GM18951 (cell line): ENCODE data around the gene COL6A6.

Experiments
- POLR2A ChIP-seq: IDR thresholded peaks from 4 replicates; pipeline ENCODE4 v1.6.1; 2011; ENCODE audit warnings: mild to moderate bottlenecking; ENCODE audit not compliant: insufficient read length, insufficient read depth; ENCODE audit errors: extremely low read depth
- in situ Hi-C: fragments of 300-500 bp; cut with MboI; formaldehyde crosslinking; loops from one replicate; pipeline ENCODE4 v1.12.0; 2022; ENCODE audit warnings: low sequenced_read_pairs, mixed read lengths, inconsistent platforms; ENCODE audit not compliant: unreplicated experiment

The COL6A6 gene

GRCh38 chr3:130516645-130517512 is at the start of gene COL6A6:
Gene COL6A6, plus strand, starts transcription at chr3:130517177. Its CDS starts 43,188 bp downstream, at chr3:130560365.
- in situ Hi-C loops, result no loop called here
- no peak for TF ChIP-seq POLR2A

DNA sequence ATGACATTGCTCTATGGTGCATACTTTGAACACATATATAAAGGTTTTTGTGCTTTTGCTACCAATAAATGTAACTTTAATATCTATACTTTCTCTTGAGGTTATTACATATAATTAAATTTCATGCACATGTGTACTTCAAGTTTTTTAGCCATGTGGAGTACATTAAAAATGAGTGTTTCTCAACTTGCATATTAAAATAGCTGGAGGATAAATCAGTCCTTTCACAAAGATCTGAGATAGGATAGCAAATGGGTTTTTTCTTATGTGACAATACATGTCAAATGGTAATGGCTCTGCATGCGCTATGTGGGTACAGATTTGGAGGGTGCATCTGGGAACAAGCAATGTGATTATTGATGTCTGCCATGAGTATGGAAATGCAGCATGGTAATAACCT is 48.7 kb upstream of the COL6A6 start:
- no peak for TF ChIP-seq POLR2A

GRCh38 chr3:130470126-130470525 is 46.9 kb upstream of the COL6A6 start:
- no peak for TF ChIP-seq POLR2A
- in situ Hi-C loops, result no loop called here

More for the DNA sequence above, 48.7 kb upstream of the COL6A6 start:
- in situ Hi-C loops, result no loop called here

- in situ Hi-C loops, result no loop called here
Observed at GRCh38 chr3:130473416-130473815, 43.6 kb upstream of the COL6A6 start.

DNA sequence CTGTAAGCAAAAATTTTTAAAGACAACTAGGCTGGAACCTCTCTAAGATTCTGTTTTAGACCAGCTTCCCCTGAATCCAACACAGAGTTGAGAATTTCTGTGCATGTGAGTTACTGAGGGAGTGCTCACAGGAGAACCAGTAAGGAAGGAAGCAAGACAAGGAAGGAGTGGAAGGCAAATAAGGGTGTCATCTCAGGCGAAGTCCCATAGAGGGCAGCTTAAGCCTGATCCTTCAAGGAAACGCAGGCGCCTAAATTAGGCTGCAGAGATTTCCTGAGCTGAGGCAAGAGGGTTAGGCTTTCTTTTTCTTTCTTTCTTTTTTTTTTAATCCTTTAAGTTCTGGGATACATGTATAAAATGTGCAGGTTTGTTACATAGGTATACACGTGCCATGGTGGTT is 36.2 kb upstream of the COL6A6 start:
- TF ChIP-seq POLR2A, result no peak
- in situ Hi-C loops, result no loop called here

More at GRCh38 chr3:130473416-130473815, 43.6 kb upstream of the COL6A6 start:
- no peak for TF ChIP-seq POLR2A

DNA sequence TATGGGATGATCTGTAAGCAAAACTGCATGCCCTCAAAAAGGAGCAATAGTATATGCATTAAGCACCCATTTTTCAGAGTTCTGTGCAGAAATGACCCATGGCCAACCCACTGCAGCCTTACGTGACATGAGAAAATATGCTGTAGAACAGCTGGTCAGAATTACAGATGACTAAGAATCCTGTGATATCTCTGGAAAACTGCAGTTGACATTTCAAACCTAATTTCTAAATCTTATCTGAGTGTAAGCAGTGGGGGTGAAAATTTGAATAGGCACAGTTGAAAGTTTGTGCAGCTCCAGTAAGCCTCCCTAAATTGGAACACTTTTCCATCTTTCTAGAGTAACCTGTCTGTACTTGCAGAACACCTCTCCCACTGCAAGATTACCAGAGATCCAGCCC is 28.7 kb upstream of the COL6A6 start:
- TF ChIP-seq POLR2A, result no peak
- in situ Hi-C loops, result no loop called here

- TF ChIP-seq POLR2A, result no peak
- in situ Hi-C loops, result no loop called here
Observed at GRCh38 chr3:130488769-130489450, 28.1 kb upstream of the COL6A6 start.

- TF ChIP-seq POLR2A, result no peak
- in situ Hi-C loops, result no loop called here
Observed at GRCh38 chr3:130490241-130490640, 26.7 kb upstream of the COL6A6 start.

- in situ Hi-C loops, result no loop called here
Observed at GRCh38 chr3:130491431-130491830, 25.5 kb upstream of the COL6A6 start.

DNA sequence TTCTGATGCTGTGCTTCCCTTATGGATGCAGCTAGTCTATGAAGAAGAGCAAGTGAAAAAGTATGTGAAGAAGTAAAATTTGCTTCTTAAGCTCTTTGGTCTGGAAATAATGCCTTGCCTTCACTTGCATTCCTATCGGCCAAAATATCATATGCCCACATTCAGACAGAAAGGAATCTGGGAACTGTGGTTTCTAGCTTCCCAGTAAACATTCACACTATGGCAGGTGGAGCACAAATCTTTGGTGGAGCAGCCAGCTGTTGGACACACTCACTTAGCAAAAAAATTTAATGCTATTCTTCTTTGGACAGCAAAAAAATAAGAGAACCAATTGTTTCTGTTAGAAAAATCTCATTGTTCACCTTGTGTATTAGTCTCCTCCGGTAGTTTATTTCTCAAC is 12.3 kb upstream of the COL6A6 start:
- TF ChIP-seq POLR2A, result no peak
- in situ Hi-C loops, result no loop called here

More at GRCh38 chr3:130491431-130491830, 25.5 kb upstream of the COL6A6 start:
- TF ChIP-seq POLR2A, result no peak

DNA sequence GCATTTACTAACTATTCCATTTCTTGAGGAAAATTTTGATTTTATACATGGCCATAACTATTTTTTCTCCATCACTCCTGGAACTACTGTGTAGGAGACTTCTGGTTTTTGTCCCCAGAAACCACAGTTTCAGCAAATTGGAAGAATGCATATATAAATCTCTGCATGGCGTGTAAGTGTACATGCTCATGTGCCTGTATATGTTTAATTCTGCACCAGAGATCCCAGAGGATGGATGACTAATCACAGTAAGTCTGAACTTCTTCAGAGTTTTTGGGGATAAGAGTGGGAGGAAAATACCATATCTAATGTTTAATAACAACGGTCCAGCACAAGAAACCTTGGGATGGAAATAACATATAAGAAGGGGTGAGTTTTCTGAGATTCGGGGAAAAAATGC is 10.9 kb upstream of the COL6A6 start:
- in situ Hi-C loops, result no loop called here
- TF ChIP-seq POLR2A, result no peak

DNA sequence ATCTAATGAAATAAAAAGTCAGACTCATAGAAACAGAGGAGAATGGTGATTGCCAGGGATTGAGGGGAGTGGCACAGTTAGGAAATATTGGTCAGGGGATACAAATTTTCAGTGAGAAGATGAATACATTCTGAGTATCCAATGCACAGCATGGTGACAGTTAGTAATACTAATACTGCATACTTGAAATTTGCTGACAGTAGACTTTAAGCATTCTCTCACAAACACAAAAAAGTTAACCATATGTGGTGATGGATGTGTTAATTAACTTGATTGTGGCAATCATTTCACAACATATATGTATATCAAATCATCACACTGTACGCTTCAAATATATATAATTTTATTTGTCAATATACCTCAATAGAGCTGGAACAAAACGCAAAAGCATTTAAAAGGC is 9.2 kb upstream of the COL6A6 start:
- in situ Hi-C loops, result no loop called here

DNA sequence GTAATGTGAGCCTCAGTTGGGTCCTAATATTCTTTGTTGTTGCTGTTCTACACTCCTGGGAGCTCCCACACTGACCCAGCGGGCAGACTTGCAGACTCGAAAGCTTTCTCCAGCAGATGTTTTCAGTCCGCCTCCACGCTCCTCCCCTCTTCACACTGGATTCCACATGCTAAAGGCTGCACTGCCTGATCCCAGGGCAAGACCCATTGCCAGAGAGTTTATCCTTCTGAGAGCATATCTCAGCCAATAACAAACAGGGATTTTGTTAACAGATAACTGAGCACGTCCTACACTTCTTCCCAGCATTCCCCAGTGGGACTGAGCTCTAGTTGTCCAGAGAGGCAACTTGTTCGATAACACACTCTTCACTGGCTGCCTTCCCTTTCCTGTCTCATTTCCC is 8.0 kb upstream of the COL6A6 start:
- TF ChIP-seq POLR2A, result no peak
- in situ Hi-C loops, result no loop called here

More for the DNA sequence above, 9.2 kb upstream of the COL6A6 start:
- no peak for TF ChIP-seq POLR2A

DNA sequence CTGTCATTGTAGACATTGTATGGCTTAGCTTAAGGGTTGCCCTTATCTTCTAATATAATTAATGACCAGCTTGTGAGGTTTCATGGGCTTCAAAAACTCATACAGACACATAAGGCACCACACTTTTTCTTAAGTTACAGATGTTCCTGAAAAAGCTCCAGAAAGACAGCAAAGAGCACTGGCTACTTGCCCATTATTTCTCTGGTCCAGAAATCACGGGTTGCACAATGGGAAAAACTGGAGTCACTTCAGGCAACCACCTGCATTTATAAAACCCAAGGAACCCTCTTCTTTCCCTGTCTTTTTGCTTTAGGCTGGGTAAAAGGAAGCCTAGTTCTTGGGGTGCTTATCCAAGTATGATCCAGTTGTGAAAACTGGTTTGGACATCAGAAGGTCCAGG is 2.3 kb upstream of the COL6A6 start:
- in situ Hi-C loops, result no loop called here
- TF ChIP-seq POLR2A, result no peak
